ENCODE results near the gene POLR2I. TPM values are rescaled to one million over a fixed set of nuclear protein-coding genes. Genes with fewer than 3 reads are reported as not detected.

POLR2I gene
- total and polyA plus RNA-seq, 9 of the 15 experiments (the other 6 are each of a cell fraction or from before 2014, with no cell fraction given), result 28.0 to 283 (median 123) TPM

- TF ChIP-seq ZNF592 (IDR thresholded peaks at IDR 0.05) (peak; percentile 72), TCF7L2 (IDR thresholded peaks at IDR 0.05; ENCODE audit: low read depth, low read length) (no peak), HDAC1 (IDR thresholded peaks at IDR 0.05) (peak in 1 of 2 experiments; percentile 74; a peak in 1 of 4 replicates), YY1 (IDR thresholded peaks at IDR 0.05; ENCODE audit: borderline replicate concordance in 1 of 3, control insufficient read depth in 1 of 3, extremely low read depth in 1 of 3, insufficient read depth in 3 of 3, insufficient read length in 1 of 3, insufficient replicate concordance in 2 of 3, low read depth in 1 of 3, low read length in 2 of 3) (no peak), TCF3 (CRISPR knock-in tag; IDR thresholded peaks at IDR 0.05) (peak; percentile 82), ZNF253 (CRISPR knock-in tag; conservative IDR thresholded peaks at IDR 0.05) (no peak), GATA2 (CRISPR knock-in tag; IDR thresholded peaks at IDR 0.05) (peak; percentile 48; the same call in 1 of the 2 replicates), ZC3H4 (CRISPR knock-in tag; IDR thresholded peaks at IDR 0.05; ENCODE audit: borderline replicate concordance) (no peak), FOXM1 (IDR thresholded peaks at IDR 0.05; ENCODE audit: low read depth) (no peak), FOXM1 (CRISPR knock-in tag; IDR thresholded peaks at IDR 0.05; ENCODE audit: low read depth) (no peak), NCOR1 (IDR thresholded peaks at IDR 0.05) (peak; percentile 76), HSF4 (CRISPR knock-in tag; IDR thresholded peaks at IDR 0.05; ENCODE audit: borderline replicate concordance) (no peak), MTA2 (IDR thresholded peaks at IDR 0.05; ENCODE audit: low read depth) (peak; percentile 60; the same call in 1 of the 2 replicates), RERE (CRISPR knock-in tag; IDR thresholded peaks at IDR 0.05; ENCODE audit: borderline replicate concordance) (no peak), NR2C1 (IDR thresholded peaks at IDR 0.05) (no peak), NR2C1 (tag; IDR thresholded peaks at IDR 0.05) (no peak), ZNF780A (CRISPR knock-in tag; IDR thresholded peaks at IDR 0.05) (no peak)
Observed at GRCh38 chr19:36103842-36104552, 10.7 kb downstream of the POLR2I start (continued).

Measured in K562 (cell line).